ENCODE data around the gene ACAP3.

GRCh38 chr1:1287288-1288110, 20.2 kb downstream of the ACAP3 start:
- TF ChIP-seq TAF1 (IDR thresholded peaks at IDR 0.05; ENCODE audit: low read depth) (no peak), EP300 (IDR thresholded peaks at IDR 0.05; ENCODE audit: borderline replicate concordance) (no peak), TEAD4 (IDR thresholded peaks at IDR 0.05) (no peak), TCF12 (IDR thresholded peaks at IDR 0.05; ENCODE audit: low read depth) (no peak), FOXM1 (IDR thresholded peaks at IDR 0.05; ENCODE audit: borderline replicate concordance, low read depth) (no peak), REST (IDR thresholded peaks at IDR 0.05; ENCODE audit: low read depth) (no peak), MAX (IDR thresholded peaks at IDR 0.05) (no peak), YY1 (IDR thresholded peaks at IDR 0.05; ENCODE audit: low read depth) (no peak), CEBPB (IDR thresholded peaks at IDR 0.05) (no peak), CREB1 (IDR thresholded peaks at IDR 0.05; ENCODE audit: low read depth) (no peak), RAD21 (IDR thresholded peaks at IDR 0.05; ENCODE audit: low read depth) (no peak), NFIC (IDR thresholded peaks at IDR 0.05) (no peak), ZBTB7A (IDR thresholded peaks at IDR 0.05; ENCODE audit: low read depth) (no peak)

Measured in Ishikawa (cell line).